ENCODE data around the gene PAPPA2. TPM values are rescaled to one million over a fixed set of nuclear protein-coding genes. Genes with fewer than 3 reads are reported as not detected.

Gene PAPPA2
- total and polyA plus RNA-seq, 10 of the 15 experiments (the other 5 are each of a cell fraction or from before 2014, with no cell fraction given), result under 0.01 to 0.06 (median 0.03) TPM; not detected in 7

GRCh38 chr1:176800978-176801513 lies 338.1 kb downstream of the PAPPA2 start:
- no TSS peak for BruUV-seq (replicated peaks)
- H3K4me2 ChIP-seq (ENCODE audit: control insufficient read depth, insufficient read depth), result no peak overlapping the region
- ChIA-PET CTCF (no interaction called here), POLR2A (no interaction called here), RAD21 (ENCODE audit: unreplicated experiment) (no interaction called here), SMC1A (ENCODE audit: uncharacterized antibody, unreplicated experiment) (no interaction called here)
- no peak for ATAC-seq
- no peak overlapping the region for H3K9ac ChIP-seq (ENCODE audit: control insufficient read depth, insufficient read depth, low read length)
- no peak overlapping the region for H2AFZ ChIP-seq (ENCODE audit: control insufficient read depth, low read depth, low read length)
- H3K27me3 ChIP-seq (replicated peaks in 1 of 2; ENCODE audit: control insufficient read depth in 2 of 2, insufficient read depth in 2 of 2, low read length in 1 of 2), result no peaks in the 10 kb centered on the region
- DNase-seq (ENCODE audit: low read depth, low spot score), result no peak
- H3K27ac ChIP-seq (ENCODE audit: control insufficient read depth, insufficient read depth), result no peak overlapping the region
- WGBS (ENCODE audit: insufficient coverage, insufficient replicate concordance, low lambda C conversion rate, missing lambda C conversion rate), result 40% methylated on average over 5 of the region's 5 CpGs
- H4K20me1 ChIP-seq (ENCODE audit: control insufficient read depth, insufficient read depth), result no peaks in the 10 kb centered on the region
- H3K4me1 ChIP-seq (ENCODE audit: control insufficient read depth, insufficient read depth, low read length), result no peaks in the 10 kb centered on the region
- no peaks in the 10 kb centered on the region for H3K9me3 ChIP-seq (replicated peaks; ENCODE audit: control insufficient read depth, insufficient read depth, low read length)
- no peaks in the 10 kb centered on the region for H3K79me2 ChIP-seq (ENCODE audit: control insufficient read depth, insufficient read depth, low read length)
- no peak overlapping the region for H3K4me3 ChIP-seq
- in situ Hi-C loops (cut with MboI), result no loop called here
- H3K36me3 ChIP-seq (ENCODE audit: control insufficient read depth in 2 of 2, insufficient read depth in 2 of 2, low read length in 1 of 2), result no peaks in the 10 kb centered on the region
- intact Hi-C loops (cut with micrococcal nuclease; ENCODE audit: unreplicated experiment), result no loop called here
- no peak for FAIRE-seq
- TF ChIP-seq CTCF (IDR thresholded peaks at IDR 0.05 in 2 of 3, conservative IDR thresholded peaks at IDR 0.05 in 1 of 3; ENCODE audit: control insufficient read depth in 2 of 3, extremely low read depth in 1 of 3, insufficient read depth in 1 of 3, low read depth in 3 of 3, low read length in 3 of 3), result no peak
- TF ChIP-seq PKNOX1 (IDR thresholded peaks at IDR 0.05), result no peak
- TF ChIP-seq CHD2 (IDR thresholded peaks at IDR 0.05; ENCODE audit: borderline replicate concordance, low read depth, low read length), result no peak
- no peak for TF ChIP-seq ZNF384 (IDR thresholded peaks at IDR 0.05; ENCODE audit: borderline replicate concordance, low read depth, low read length)
- TF ChIP-seq SMARCA5 (IDR thresholded peaks at IDR 0.05), result no peak
- no peak for TF ChIP-seq NRF1 (conservative IDR thresholded peaks at IDR 0.05; ENCODE audit: low read depth, low read length)
- TF ChIP-seq IRF4 (IDR thresholded peaks at IDR 0.05; ENCODE audit: low read depth, low read length), result no peak
- no peak for TF ChIP-seq EP300 (IDR thresholded peaks at IDR 0.05; ENCODE audit: borderline replicate concordance in 1 of 2, control insufficient read depth in 1 of 2, low read depth in 2 of 2, low read length in 2 of 2)
- no peak for TF ChIP-seq IRF5 (IDR thresholded peaks at IDR 0.05; ENCODE audit: borderline replicate concordance)
- no peak for TF ChIP-seq SREBF2 (IDR thresholded peaks at IDR 0.05; ENCODE audit: low read length)
- TF ChIP-seq FOS (IDR thresholded peaks at IDR 0.05; ENCODE audit: borderline replicate concordance, extremely low read depth, insufficient read length), result no peak
- no peak for TF ChIP-seq IKZF2 (IDR thresholded peaks at IDR 0.05)
- TF ChIP-seq ZBTB4 (CRISPR knock-in tag; IDR thresholded peaks at IDR 0.05), result no peak
- TF ChIP-seq BHLHE40 (IDR thresholded peaks at IDR 0.05; ENCODE audit: borderline replicate concordance in 1 of 2, low read depth in 2 of 2, low read length in 1 of 2), result no peak
- TF ChIP-seq USF1 (IDR thresholded peaks at IDR 0.05; ENCODE audit: borderline replicate concordance, extremely low read length, insufficient read depth, low read depth, low read length), result no peak
